ENCODE results near the gene TPP2.

The TPP2 gene

DNA sequence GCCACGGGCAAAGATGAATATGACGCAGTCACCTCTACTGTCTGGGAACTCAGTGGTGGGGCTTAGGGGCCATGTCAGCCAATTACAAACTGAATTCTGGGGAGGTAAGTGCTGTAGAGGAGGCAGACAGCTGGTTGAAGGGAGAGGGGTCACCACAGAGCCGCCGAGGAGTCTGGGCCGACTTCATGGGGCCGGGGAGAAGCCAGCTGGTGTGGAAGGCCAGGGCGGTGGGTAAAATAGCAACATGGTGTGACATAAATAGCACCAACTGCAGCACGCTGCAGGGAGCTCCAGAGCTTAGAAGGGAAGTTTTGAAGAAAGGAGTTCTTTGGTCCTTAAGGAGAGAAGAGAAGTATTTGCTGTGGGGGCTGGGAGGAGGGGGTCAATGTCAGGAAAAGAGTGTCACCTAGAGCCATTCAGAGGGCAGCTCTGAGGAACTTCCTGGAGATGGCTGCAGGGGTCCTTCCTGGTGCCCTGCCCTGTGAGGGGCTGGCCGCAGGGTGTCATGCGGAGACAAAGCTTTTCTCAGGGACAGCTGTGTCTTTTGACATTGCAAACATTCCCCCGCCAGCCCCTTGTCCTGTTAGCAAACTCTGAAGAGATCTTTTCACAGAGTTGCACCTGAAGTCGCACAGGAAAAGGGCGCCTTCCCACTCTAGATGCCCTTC is 91.7 kb downstream of the TPP2 start:
- TF ChIP-seq EZH2phosphoT487 (IDR thresholded peaks at IDR 0.05; ENCODE audit: low read depth): no peak
- TF ChIP-seq, protein P1, sequence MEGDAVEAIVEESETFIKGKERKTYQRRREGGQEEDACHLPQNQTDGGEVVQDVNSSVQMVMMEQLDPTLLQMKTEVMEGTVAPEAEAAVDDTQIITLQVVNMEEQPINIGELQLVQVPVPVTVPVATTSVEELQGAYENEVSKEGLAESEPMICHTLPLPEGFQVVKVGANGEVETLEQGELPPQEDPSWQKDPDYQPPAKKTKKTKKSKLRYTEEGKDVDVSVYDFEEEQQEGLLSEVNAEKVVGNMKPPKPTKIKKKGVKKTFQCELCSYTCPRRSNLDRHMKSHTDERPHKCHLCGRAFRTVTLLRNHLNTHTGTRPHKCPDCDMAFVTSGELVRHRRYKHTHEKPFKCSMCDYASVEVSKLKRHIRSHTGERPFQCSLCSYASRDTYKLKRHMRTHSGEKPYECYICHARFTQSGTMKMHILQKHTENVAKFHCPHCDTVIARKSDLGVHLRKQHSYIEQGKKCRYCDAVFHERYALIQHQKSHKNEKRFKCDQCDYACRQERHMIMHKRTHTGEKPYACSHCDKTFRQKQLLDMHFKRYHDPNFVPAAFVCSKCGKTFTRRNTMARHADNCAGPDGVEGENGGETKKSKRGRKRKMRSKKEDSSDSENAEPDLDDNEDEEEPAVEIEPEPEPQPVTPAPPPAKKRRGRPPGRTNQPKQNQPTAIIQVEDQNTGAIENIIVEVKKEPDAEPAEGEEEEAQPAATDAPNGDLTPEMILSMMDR (IDR thresholded peaks at IDR 0.05; ENCODE audit: low read depth, low read length): no peak
- no peak overlapping the region for H3K9ac ChIP-seq (ENCODE audit: low read length)
- H2AFZ ChIP-seq (ENCODE audit: low read depth, low read length): no peak overlapping the region
- no peak overlapping the region for H3K4me3 ChIP-seq (ENCODE audit: low read length)
- H3K79me2 ChIP-seq (ENCODE audit: low read length): no peaks in the 10 kb centered on the region
- H3K4me1 ChIP-seq (ENCODE audit: low read length): no peaks in the 10 kb centered on the region
- H3K4me2 ChIP-seq (ENCODE audit: low read length): no peak overlapping the region
- no peaks in the 10 kb centered on the region for H3K36me3 ChIP-seq (replicated peaks; ENCODE audit: low read depth, low read length)
- H3K9me3 ChIP-seq (ENCODE audit: insufficient read depth, low read length): no peaks in the 10 kb centered on the region
- H4K20me1 ChIP-seq (ENCODE audit: insufficient read depth, low read length): no peaks in the 10 kb centered on the region
- no peak overlapping the region for H3K27ac ChIP-seq (ENCODE audit: low read length)
- H3K27me3 ChIP-seq (ENCODE audit: low read depth, low read length): no peaks in the 10 kb centered on the region; the same call in 1 of the 2 replicates

GRCh38 chr13:102690883-102691282 is 94.1 kb downstream of the TPP2 start:
- no peak for TF ChIP-seq EZH2phosphoT487 (IDR thresholded peaks at IDR 0.05; ENCODE audit: low read depth)
- TF ChIP-seq, protein P1 (IDR thresholded peaks at IDR 0.05; ENCODE audit: low read depth, low read length): no peak
- Histone ChIP-seq H3K4me3 (ENCODE audit: low read length) (no peak overlapping the region), H3K9me3 (ENCODE audit: insufficient read depth, low read length) (no peaks in the 10 kb centered on the region), H3K4me1 (ENCODE audit: low read length) (no peaks in the 10 kb centered on the region), H2AFZ (ENCODE audit: low read depth, low read length) (no peak overlapping the region), H3K27ac (ENCODE audit: low read length) (no peak overlapping the region), H3K36me3 (replicated peaks; ENCODE audit: low read depth, low read length) (no peaks in the 10 kb centered on the region), H3K9ac (ENCODE audit: low read length) (no peak overlapping the region), H3K79me2 (ENCODE audit: low read length) (no peaks in the 10 kb centered on the region), H3K27me3 (ENCODE audit: low read depth, low read length) (peaks cover 10% of the 10 kb centered on the region), H3K4me2 (ENCODE audit: low read length) (no peak overlapping the region), H4K20me1 (ENCODE audit: insufficient read depth, low read length) (no peaks in the 10 kb centered on the region)

- Histone ChIP-seq H3K27me3 (ENCODE audit: low read depth, low read length) (peaks cover 13% of the 10 kb centered on the region), H4K20me1 (ENCODE audit: insufficient read depth, low read length) (no peaks in the 10 kb centered on the region), H3K36me3 (replicated peaks; ENCODE audit: low read depth, low read length) (no peaks in the 10 kb centered on the region), H2AFZ (ENCODE audit: low read depth, low read length) (no peak overlapping the region), H3K9me3 (ENCODE audit: insufficient read depth, low read length) (no peaks in the 10 kb centered on the region), H3K4me2 (ENCODE audit: low read length) (no peak overlapping the region), H3K4me1 (ENCODE audit: low read length) (no peaks in the 10 kb centered on the region), H3K27ac (ENCODE audit: low read length) (no peak overlapping the region), H3K9ac (ENCODE audit: low read length) (no peak overlapping the region), H3K79me2 (ENCODE audit: low read length) (no peaks in the 10 kb centered on the region), H3K4me3 (ENCODE audit: low read length) (no peak overlapping the region)
- no peak for TF ChIP-seq EZH2phosphoT487 (IDR thresholded peaks at IDR 0.05; ENCODE audit: low read depth)
- TF ChIP-seq, protein P1 (IDR thresholded peaks at IDR 0.05; ENCODE audit: low read depth, low read length): no peak
Observed at GRCh38 chr13:102692491-102692826, 95.7 kb downstream of the TPP2 start.

- Histone ChIP-seq H3K4me3 (ENCODE audit: low read length) (no peak overlapping the region), H3K27ac (ENCODE audit: low read length) (no peak overlapping the region), H3K4me2 (ENCODE audit: low read length) (no peak overlapping the region), H3K9me3 (ENCODE audit: insufficient read depth, low read length) (no peaks in the 10 kb centered on the region), H3K79me2 (ENCODE audit: low read length) (no peaks in the 10 kb centered on the region), H3K36me3 (replicated peaks; ENCODE audit: low read depth, low read length) (no peaks in the 10 kb centered on the region), H3K4me1 (ENCODE audit: low read length) (no peaks in the 10 kb centered on the region), H3K27me3 (ENCODE audit: low read depth, low read length) (peaks cover 13% of the 10 kb centered on the region), H3K9ac (ENCODE audit: low read length) (no peak overlapping the region), H2AFZ (ENCODE audit: low read depth, low read length) (no peak overlapping the region), H4K20me1 (ENCODE audit: insufficient read depth, low read length) (no peaks in the 10 kb centered on the region)
- TF ChIP-seq EZH2phosphoT487 (IDR thresholded peaks at IDR 0.05; ENCODE audit: low read depth): no peak
- TF ChIP-seq, protein P1 (IDR thresholded peaks at IDR 0.05; ENCODE audit: low read depth, low read length): no peak
Observed at GRCh38 chr13:102693250-102693649, 96.5 kb downstream of the TPP2 start.
